GM18499 (cell line): Measurements from ENCODE around the gene RAB5B.
"Not testable (repeated sequence)": the region's sequence is repeated elsewhere in the genome, so short reads cannot be mapped to it uniquely, and the experiment has no call there.

Experiments used
- ATAC-seq: cut with Tn5 transposase; IDR thresholded peaks from one replicate; pipeline ENCODE4 v1.9.1; 2021; ENCODE audit warnings: moderate number of reproducible peaks; ENCODE audit not compliant: insufficient read depth, unreplicated experiment

The RAB5B gene

GRCh38 chr12:56011509-56012090, 37.7 kb downstream of the RAB5B start:
- no peak for ATAC-seq

- no peak for ATAC-seq
These were observed 39.6 kb downstream of the RAB5B start for GRCh38 chr12:56013482-56013881.

GRCh38 chr12:56014205-56014604, 40.3 kb downstream of the RAB5B start:
- ATAC-seq, result no peak

- no peak for ATAC-seq
These were observed 43.3 kb downstream of the RAB5B start for GRCh38 chr12:56017181-56017580.

GRCh38 chr12:56018356-56018755, 44.5 kb downstream of the RAB5B start:
- ATAC-seq, result no peak

- ATAC-seq, result no peak
These were observed 46.7 kb downstream of the RAB5B start, which contains the start of gene IKZF4 for GRCh38 chr12:56020423-56021184. IKZF4 (plus strand) TSS chr12:56021043; CDS start chr12:56021494, 451 bp downstream.

- no peak for ATAC-seq
These were observed 48.1 kb downstream of the RAB5B start for GRCh38 chr12:56021889-56022497.

GRCh38 chr12:56028511-56029165, 54.8 kb downstream of the RAB5B start:
- ATAC-seq, result no peak

- no peak for ATAC-seq
These were observed 55.3 kb downstream of the RAB5B start for GRCh38 chr12:56029166-56029519.

GRCh38 chr12:56029666-56030293, 55.9 kb downstream of the RAB5B start:
- no peak for ATAC-seq

GRCh38 chr12:56031987-56032386, 58.1 kb downstream of the RAB5B start:
- no peak for ATAC-seq

GRCh38 chr12:56034586-56035332, 60.9 kb downstream of the RAB5B start:
- ATAC-seq, result no peak

GRCh38 chr12:56037161-56037560, 63.3 kb downstream of the RAB5B start:
- no peak for ATAC-seq

- no peak for ATAC-seq
These were observed 64.3 kb downstream of the RAB5B start for GRCh38 chr12:56038022-56038655.

- no peak for ATAC-seq
These were observed 66.3 kb downstream of the RAB5B start for GRCh38 chr12:56040151-56040550.

- ATAC-seq, result no peak
These were observed 67.2 kb downstream of the RAB5B start for GRCh38 chr12:56040963-56041551.

GRCh38 chr12:56041552-56042429, 67.9 kb downstream of the RAB5B start, which contains the start of gene RPS26:
RPS26 (plus strand) TSS chr12:56041918; CDS start chr12:56042167, 249 bp downstream.
- ATAC-seq, result peak; percentile 91

- ATAC-seq, result not testable (repeated sequence)
These were observed 68.5 kb downstream of the RAB5B start for GRCh38 chr12:56042430-56042813.
